NCI-H146 (cell line): ENCODE measurements around the gene RAB10.
A peak's percentile ranks its signal among the peaks of the same experiment; 100 is the strongest.
"Not testable (repeated sequence)": the region's sequence is repeated elsewhere in the genome, so short reads cannot be mapped to it uniquely, and the experiment has no call there.

ENCODE experiments used
- DNase-seq: peaks from one replicate; lab custom pipeline; 2025; lab: John Stamatoyannopoulos, UW

The RAB10 gene

DNA sequence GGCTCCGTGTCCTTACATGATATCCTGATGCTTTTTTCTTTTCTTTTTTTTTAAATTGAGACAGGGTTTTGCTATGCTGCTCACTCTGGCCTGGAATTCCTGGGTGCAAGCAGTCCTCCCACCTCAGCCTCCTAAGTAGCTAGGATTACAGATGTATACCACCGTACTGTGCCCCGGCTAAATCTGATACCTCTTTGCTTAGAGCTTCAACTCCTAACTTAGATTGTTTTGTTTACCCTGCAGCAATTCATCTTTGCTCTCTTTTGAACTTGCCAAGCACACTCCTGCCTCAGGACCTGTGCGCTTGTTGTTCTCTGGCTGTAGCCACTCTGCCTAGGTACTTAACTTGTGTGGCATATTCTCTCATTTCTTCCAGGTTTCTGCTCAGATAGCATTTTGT is 24.5 kb downstream of the RAB10 start:
- DNase-seq = no peak

- DNase-seq = peak; percentile 1
These were observed 25.7 kb downstream of the RAB10 start for GRCh38 chr2:26059542-26059941.

DNA sequence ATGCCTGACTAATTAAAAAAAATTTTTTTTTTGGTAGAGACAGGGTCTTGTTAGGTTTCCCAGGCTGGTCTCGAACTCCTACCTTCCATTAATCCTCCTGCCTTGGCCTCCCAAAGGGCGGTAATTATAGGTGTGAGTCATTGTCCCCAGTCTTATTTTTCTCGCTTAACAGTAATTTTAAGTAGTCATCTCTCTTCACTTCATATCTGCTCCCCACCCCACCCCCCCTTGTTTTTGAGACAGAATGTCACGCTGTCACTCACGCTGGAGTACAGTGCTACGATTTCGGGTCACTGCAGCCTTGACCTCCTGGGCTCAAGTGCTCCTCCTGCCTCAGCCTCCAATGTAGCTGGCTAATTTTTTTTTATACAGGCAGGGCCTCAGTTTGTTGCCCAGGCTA is 27.7 kb downstream of the RAB10 start:
- DNase-seq = no peak

DNA sequence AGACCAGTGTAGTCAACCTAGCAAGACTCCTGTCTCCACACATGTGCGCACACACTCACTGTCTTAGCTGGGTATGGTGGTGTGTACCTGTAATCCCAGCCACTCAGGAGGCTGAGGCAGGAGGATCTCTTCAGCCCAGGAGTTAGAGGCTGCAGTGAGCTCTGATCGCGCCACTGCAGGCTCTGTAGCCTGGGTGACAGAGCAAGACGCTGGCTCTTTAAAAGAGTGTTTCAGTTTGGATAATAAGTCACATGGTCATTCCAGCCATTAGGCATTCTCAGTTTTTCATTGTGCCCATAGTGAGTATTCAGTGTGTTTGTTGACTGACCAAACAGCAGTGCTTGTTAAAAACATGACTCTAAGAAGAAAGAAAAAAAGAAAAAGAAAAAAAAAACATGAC is 31.0 kb downstream of the RAB10 start:
- DNase-seq = no peak

- no peak for DNase-seq
These were observed 33.5 kb downstream of the RAB10 start for GRCh38 chr2:26067186-26067974.

- no peak for DNase-seq
These were observed 34.2 kb downstream of the RAB10 start for GRCh38 chr2:26067980-26068507.

DNA sequence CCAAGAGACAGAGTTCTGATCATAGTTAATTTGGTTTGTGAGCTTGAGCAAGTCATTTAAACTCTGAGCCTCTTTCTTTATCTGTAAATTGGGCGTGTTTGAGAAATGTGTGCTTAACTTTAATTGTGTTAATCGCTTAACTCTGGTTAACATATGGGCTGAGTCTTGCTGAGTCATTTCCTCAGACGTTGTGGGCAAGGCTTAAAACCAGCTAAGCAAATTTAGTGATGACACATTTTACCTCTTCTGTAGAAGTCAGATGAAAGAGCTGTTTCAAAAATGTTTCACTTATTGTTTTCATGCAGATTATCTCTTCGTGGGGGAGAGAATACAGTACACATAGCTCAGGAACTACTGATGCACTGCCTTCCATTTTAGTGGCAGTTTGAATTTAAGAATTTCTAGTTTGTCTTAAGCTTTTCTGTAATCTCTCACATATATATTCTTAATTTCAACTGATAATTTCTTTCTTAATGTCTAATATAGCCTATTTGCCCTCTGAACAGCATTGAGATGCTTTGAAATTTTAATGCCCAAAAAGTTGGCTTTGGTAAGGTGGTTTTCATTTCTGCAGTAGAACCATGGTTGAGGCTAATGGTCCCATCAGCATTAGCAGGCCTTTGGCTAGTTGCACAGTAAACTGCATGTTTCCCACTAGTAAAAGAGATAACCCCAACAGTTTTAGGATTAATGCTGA is 34.9 kb downstream of the RAB10 start:
- no peak for DNase-seq

DNA sequence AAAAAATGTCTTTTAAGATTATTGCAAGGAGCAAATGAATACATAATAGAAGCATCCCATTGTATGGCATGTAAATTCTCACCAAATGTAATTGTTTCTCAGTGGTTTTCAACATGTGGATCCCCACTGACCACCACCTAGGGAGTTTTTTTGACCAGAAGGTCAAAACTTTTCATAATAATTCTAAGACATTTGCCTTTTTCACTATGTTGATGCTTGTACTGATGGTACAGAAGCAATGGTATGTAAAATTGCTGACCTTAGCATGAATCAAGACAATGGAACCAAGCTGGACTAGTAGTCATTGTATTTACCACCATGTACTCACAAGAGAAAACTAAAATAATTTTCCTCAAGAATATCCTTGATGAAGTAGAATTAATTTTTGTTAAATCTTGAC is 36.8 kb downstream of the RAB10 start:
- DNase-seq = no peak

DNA sequence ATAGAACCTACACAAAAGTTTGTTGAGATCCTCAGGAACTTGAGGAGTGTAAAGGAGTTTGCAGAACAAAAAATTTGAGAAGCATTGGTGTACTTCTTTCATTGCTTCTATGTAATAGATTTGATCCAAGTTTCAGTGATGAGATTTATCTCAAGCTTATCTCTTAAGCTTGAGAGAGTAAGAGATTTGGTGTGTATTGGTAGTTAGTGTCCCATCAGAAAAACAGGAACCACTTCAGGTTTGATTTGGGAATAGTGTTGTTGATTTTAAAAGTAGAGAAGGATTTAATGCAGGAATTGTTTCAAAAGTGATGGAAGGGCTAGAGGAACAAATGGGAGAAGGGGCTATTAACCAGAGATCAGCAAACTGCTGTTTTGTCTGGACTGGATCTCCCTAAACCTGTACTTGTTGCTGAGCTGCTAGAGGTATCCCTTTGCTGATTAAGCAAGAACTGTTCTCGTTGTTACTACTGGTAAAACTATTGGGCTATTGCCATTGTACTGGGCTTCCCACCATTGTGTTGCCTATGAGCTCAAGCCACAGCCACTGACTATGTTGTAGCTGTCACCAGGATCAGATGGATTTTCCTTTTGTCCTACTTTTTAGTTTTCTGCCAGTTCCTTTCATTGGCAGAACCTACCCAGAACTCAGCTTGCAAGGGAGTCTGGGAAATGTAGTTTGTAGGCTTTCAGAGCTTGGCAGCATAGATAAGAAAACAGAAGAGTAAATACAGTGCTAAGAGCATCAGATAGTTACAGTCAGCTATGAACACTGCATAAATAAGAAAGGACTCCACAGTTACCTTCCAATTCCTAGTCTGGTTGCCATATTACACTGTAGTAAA is 39.3 kb downstream of the RAB10 start:
- DNase-seq = no peak

- no peak for DNase-seq
These were observed 39.9 kb downstream of the RAB10 start for GRCh38 chr2:26073830-26074229.

DNA sequence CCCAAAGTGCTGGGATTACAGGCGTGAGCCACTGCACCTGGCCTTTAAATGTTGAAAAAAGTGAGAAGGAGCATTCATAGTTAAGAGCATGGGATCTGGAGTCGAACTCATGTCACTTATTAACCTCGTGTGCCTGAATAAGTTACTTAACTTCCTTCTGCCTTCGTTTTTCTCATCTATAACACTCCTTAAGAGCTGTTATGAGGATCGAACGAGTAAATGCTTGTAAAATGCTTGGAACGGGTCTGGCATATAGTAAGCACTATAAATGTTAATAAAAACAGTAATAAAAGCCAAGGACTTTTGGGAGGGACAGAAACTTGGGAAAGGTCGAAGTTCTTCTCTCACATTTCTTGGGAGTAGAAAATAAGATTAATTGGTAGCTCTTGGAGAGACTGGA is 40.8 kb downstream of the RAB10 start:
- no peak for DNase-seq

DNA sequence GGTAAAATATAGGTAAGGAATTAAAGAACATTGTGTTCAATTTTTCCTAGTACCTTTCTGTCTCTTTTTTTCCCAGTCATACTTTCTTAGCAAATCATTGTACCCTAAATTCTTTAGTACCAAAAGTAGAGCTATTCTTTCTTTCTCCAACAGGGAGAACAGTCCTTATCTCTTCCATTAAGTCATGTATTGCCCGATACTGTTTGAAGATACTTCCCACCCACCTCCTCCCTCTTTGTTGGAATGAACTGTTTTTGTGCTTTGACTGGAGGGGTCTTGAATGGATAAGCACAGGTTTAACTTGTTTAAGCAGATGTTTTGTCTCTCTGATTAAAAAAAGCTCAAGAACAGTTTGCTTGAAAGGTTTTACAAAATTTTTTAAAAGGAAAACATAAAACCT is 41.3 kb downstream of the RAB10 start:
- DNase-seq = no peak

- peak; percentile 37 for DNase-seq
These were observed 42.2 kb downstream of the RAB10 start for GRCh38 chr2:26076001-26076587.

DNA sequence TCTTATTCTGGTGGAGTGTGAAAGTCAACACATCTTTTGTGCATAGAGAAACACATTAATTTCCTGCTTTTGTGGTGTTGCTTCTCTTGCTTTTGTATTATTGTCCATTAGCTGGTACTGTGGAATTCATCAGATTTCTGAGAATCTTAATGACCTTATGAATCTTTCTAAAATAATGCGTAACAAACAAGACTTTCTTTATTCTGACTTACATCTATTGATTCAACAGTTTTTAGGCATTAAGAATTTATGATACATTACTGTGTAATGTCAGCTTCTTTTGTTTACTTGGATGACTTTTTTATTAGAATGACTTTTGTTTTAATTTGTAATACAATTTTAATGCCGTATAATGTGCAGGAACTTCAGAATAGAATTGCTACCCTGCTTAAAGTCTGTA is 43.4 kb downstream of the RAB10 start:
- no peak for DNase-seq

- DNase-seq = no peak
These were observed 45.1 kb downstream of the RAB10 start for GRCh38 chr2:26078939-26079338.

DNA sequence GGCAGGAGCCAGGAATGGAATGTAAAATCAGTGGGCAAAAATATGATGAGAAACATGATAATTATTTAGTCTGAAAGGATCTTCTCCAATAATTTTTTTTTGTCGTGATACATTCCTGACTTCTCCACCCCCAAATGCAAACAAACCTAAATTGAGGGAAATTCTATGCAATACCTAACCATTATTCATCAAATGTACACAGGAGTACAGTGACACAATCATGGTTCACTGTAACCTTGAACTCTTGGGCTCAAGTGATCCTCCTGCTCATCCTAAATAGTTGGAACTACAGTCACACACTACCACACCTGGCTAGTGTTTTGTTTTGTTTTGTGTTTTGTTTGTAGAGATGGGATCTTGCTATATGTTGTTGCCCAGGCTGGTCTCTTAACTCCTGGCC is 46.5 kb downstream of the RAB10 start:
- no peak for DNase-seq

DNA sequence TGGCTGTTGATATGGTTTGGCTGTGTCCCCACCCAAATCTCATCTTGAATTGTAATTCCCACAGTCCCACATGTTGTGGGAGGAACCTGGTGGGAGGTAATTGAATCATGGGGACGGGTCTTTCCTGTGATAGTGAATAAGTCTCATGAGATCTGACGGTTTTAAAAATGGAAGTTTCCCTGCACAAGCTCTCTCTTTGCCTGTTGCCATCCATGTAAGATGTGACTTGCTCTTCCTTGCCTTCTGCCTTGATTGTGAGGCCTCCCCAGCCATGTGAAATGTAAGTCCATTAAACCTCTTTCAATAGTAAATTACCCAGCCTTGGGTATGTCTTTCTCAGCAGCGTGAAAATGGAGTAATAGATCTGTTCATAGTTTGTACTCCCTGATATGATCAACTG is 47.0 kb downstream of the RAB10 start:
- not testable (repeated sequence) for DNase-seq

- DNase-seq = no peak
These were observed 47.7 kb downstream of the RAB10 start for GRCh38 chr2:26081556-26081955.

- no peak for DNase-seq
These were observed 52.3 kb downstream of the RAB10 start for GRCh38 chr2:26086155-26086637.

GRCh38 chr2:26086779-26087178 is 52.9 kb downstream of the RAB10 start:
- no peak for DNase-seq

DNA sequence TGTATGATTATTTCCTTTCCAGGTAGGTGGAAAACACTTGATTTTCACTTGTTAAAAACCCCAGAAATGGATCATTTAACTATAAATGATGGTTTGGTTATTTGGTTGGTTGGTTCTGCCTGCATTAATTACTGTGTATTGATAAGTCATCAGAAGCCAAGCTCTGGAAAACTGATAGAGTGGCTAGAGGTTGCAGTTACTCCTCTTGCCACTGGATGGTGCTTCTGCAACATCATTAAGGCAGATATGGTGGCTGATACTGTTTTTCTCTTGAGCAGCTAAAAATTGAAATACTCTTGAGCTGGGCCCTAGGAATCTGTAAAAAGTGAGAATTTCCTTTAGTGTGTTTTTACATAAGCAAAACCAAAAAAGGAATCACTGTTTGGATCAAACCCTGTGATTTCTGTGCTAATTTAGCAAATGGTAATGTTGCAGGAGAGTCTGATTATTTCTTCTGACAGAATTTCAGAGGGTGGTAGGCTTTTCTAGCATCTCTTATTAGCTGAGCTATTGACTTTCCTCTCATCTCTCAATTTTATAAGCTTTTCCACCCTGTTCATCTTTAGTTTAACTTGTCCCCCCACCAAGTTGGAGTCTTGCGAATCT is 54.3 kb downstream of the RAB10 start:
- DNase-seq = peak; percentile 18

DNA sequence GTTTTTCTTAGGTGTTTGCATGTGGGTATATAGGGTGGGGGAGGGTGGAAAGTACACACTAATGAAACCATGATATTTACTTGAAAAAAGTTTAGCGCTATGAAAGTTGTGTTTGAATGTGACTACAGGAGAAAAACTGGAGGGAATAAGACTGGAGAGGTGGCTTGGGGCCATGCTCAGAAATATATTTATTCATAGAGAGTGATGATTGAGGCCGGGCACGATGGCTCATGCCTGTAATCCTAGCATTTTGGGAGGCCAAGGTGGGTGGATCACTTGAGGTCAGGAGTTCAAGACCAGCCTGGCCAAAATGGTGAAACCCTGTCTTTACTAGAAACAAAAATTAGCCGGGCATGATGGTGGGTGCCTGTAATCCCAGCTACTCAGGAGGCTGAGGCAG is 55.0 kb downstream of the RAB10 start:
- DNase-seq = not testable (repeated sequence)
